Right kidney (tissue), 1 donor: ENCODE data around the gene GAK.

ENCODE experiments used
- DNase-seq: peaks from one replicate; pipeline ENCODE4 v3.0.0-alpha.2; 2016

GAK gene

DNA sequence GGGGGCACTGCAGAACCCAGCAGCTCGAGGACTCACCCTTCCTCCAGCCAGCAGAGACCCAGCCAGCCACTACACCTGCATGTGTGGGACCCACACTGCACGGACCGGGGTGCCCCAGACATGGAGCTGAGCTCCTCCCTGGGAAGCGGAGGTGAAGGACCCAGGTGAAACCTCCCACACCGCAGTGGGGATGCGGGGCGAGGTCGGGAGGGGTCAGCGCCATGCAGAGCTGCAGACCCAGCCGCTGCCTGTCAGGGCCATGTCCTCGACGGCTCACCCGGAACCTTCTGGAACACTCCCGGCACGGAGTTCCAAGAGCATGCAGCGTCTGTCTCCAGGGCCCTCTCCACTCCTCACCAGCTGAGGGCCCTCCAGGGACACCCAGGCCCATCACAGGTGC, 42.6 kb downstream of the GAK start:
- no peak for DNase-seq

DNA sequence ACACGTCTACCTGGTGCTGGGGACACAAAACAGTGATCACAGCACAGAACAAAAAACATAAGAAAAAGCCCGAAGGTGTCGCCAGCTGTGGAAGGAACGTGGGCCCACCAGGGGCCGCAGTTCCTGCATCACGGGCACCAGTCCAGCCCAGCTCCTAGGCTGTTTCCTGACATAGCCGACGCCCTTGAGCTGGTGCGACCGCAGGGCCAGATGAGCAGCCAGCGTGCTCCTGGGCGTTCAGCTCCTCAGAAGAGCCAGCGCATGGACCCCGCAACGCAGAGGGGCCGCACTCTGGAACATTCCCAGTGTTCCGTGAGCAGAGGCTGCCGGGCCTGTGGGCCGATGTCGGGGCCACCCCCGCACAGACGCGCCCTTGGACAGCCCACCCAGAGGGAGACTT, 44.1 kb downstream of the GAK start:
- DNase-seq, result no peak

DNA sequence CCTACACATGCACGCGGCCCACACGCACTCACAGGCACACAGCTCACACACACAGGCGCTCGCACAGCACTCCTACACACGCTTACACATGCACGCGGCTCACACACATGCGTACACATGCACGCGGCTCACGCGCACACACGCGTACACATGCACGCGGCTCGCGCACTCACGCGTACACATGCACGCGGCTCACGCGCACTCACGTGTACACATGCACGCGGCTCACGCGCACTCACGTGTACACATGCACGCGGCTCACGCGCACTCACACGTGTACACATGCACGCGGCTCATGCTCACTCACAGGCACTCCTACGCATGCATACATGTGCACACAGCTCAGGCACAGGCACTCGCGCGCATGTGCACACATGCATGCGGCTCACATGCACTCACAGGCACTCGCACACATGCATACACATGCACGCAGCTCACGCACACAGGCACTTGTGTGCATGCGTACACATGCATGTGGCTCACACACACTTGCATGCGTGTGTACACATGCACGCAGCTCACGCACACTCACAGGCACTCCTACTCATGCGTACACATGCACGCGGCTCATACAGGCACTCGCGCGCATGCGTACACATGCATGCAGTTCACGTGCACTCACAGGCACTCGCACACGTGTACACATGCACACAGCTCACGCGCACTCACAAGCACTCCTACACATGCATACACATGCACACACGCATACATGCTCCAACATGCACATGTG, 44.9 kb downstream of the GAK start:
- no peak for DNase-seq

DNA sequence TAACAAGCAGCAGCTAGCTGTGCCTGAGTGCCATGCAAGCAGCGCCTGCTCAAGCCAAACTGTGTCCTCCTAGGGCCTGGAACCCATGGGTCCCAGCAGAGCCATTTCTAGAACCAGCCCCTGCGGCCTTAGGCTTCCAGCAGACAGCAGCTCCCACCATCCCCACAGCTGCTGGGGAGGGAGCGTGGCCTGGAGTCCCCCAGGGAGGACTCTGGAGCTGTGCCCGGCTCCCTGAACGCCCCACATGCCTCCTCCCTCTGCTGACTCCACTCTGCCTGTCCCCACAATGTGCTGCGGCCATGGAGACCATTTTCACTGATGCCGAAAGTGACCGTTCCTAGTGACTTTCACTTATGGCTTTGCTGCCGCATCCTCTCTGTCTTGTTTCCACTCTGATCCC, 45.9 kb downstream of the GAK start:
- DNase-seq, result no peak

DNA sequence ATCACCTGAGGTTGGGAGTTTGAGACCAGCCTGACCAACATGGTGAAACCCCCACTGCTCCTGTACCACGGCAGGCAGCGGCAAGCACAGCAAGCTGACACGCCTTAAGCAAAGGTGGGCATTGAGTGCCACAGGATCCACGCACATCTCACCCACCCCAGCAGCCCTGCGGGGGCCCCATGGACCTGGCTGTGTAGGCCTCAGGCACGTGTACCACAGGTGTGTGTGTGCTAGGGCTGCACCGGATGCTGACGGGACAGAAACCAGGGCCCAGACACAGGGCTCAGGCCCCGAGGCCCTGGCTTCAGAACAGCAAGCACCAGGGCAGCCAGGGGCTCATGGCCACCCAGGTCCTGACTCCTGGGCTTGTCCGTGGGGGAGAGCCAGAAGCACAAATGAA, 46.8 kb downstream of the GAK start:
- no peak for DNase-seq

DNA sequence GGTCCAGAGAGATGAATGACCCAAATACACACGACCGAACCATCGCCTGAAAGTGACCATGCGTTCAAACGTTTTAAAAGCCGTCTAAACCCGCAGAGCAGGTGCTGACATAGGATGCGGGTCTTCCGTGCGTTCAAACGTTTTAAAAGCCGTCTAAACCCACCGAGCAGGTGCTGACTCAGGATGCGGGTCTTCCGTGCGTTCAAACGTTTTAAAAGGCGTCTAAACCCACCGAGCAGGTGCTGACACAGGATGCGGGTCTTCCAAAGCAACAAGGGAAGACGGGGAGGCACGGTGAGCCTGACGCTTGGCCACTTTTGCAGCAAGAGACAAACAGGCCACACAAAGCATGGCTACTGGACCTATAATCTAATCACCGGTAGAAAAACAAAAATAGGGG, 47.2 kb downstream of the GAK start:
- no peak for DNase-seq

DNA sequence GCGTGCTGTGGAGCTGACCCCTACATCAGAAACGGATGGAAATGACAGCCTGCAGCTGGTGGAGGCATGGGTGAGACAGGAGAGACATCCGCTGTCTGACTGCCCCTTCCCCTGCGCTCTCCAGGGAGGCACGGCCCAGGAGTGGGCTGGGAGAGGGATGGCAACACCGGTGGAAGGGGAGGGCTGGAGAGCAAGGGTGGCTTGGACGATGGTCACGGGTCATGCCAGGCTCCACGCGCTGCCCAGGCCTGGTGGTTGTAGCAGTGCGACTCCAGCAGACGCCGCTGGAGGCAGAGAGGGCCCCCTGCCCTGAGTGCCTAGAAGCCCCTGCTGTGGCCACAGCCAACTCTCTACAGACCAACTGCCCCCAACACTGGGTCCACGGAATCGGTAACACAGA, 47.9 kb downstream of the GAK start:
- no peak for DNase-seq

DNA sequence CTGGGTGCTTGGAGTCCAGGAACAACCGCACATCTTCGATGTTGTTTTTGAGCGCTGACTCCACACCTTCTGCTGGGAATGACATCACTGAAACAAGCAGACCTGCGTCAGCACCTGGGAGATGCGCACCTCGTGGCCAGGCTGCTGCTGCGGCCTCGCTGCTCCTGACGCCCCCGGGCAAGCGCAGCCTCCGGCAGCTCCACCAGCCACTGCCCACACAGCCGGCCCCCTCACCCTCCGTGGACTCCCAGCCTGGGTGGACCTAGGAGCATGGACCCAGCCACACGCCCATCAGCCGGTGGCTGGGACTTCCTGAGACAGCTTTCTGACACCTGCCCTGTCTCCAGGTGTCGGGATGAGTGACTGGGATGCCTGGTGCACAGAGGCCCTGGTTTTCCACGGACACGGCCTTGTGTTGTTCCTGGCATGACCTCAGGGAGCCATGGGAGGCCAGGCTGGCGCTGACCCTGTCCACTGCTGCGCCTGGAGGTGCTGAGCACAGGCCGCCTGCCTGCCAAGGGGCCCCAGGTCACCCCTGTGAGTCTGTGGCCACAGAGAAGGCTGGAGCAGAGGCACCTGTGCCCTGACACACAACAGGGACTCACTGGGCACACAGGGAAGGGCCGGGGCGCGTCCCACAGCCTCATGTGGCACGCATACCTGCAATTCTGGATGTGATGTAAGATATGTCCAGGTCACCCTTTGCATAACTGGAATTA, 48.6 kb downstream of the GAK start:
- DNase-seq, result no peak

DNA sequence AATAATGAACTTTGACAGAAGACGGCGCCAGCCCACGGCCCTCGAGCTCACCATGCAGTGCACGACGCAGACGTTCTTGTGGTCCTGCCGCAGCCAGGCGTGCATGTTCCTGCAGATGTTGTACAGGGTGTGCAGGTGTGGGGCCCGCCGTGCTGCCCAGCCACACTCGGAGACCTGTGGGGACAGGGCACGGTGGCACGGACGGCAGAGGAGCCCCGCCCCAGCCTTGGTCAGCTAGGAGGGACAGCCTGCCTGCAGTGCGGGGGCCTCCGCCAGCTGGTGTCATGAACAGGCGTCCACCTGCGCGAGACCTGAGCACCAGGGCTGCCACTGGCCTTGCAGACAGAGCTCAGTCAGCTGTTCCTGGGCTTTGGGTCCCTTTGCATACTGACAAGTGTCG, 49.5 kb downstream of the GAK start:
- DNase-seq, result no peak

DNA sequence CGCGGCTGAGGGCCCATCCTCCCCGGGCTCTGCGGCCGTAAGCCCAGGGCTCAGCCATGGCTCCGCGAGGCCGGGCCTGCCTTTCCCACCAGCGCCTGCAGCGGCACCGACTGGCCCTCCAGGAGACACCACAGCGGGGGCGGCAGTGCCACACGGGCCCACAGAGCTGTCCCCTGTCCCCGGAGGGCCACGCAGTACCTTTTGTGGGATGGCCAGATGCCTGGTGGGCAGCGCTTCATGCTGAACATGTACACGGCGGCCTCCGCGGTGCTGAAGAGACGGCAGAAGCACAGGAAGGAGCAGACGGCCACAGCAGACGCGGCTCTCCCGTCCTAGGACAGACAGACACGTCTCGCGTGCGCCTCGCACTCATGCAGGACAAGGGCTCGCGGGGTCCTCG, 50.4 kb downstream of the GAK start:
- DNase-seq, result no peak

DNA sequence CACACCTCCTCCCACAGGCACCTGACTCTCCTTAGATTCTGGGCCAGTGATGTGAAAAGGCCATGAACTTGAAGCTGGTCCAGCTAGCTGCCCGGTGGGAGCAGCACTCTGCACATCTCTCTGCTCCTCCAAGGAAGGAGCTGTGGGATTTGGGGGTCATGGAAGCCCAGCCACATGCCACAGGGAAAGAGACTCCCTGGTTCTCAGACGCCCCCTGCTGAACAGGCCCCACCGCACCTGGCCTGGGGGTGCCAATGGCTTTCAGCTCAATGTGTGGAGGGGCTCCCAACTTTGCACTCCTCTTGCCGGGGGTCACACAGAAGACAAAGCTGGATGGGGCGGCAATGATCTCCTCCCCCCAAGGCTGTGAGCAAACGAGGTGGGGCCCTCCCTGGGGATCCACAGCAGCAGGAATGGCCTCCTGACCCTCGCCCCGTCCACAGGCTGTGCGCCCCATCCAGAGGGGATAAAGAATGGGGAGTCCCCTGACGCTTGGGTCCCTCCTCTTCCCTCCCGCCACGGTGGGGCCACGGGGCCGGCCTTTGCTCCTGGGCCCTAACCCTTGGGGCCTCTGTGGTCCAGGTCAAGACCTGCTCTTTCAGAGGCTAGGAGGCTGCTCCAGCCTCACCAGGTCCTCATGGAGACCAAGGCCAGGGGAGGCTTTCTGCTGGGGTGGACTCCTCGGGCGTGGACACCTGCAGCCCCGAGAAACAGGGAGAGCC, 51.3 kb downstream of the GAK start:
- no peak for DNase-seq

DNA sequence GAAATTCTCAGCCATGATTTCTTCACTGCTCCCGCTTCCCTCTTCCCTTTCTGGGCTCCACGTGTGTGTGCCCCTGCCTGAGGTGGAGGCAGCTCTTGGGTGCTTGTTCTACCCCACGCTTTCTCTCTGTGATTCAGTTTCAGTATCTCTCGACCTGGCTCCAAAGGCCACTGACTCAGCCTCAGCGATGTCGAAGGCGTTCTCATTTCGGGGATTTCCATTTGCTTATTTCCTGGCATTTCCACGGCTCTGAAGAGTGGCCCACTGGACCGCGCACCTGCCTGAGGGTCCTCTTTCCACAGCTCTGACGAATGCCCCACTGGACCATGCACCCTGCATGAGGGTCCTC, 52.4 kb downstream of the GAK start:
- no peak for DNase-seq

DNA sequence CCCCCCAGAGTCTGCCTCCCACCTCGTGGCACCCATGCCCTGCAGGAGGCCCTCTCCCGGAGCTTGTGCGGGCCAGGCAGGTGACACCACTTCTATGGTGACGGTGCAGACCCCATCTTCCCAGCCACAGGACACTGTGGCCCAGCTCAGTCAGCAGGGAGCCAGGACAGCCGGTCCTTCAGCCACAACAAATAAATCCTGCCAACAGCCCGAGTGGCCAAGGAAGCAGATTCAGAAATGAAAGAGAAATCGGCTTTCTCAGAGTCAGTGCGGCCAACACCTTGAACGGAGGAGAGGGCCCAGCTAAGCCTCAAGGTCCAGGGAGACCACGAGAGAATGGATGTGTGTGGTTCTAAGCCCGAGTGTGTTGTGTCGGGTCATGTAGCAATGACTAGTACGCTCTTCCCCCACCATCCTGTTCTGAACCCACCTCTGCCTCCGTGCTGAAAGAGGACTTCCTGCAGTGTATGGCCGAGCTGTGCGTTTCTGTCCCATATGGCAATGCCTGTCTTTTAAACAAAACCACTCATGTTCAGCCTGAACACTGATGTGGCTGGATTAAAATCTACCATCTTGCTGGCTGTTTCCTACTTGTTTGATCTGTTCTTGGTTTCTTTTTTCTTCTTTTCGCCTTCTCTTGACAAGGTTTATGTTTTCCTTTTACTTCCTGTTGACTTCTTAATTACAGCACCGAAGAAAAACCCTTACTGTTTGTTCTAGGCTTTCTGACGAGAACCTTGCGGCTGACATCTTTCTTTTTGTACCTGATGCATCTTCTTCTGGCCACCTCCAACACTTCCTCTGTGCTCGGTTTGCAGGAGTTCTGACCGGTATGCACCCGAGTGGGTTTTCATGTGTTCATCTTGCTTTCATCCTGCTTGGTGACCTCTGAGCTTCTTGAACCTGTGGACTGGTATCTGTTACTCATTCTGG, 53.1 kb downstream of the GAK start:
- DNase-seq, result no peak

DNA sequence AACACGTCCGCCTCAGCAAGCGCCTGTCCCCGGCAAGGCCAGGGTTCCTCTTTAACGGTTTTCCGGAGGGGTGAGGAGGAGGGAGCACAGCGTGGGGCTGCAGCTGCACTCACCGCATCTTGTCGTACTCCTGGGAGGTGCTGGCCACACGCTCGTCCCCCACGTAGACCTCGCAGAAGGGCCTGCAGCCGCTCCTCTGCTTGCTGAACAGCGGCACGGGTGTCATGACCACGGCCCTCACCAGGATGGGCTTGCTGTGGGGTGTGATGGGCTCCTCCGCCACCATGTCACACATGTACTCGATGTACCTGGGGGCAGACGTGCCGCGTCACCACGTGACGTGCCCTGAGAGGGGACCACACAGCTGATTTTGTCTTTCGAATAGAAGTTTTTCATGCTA, 54.6 kb downstream of the GAK start:
- DNase-seq, result no peak

DNA sequence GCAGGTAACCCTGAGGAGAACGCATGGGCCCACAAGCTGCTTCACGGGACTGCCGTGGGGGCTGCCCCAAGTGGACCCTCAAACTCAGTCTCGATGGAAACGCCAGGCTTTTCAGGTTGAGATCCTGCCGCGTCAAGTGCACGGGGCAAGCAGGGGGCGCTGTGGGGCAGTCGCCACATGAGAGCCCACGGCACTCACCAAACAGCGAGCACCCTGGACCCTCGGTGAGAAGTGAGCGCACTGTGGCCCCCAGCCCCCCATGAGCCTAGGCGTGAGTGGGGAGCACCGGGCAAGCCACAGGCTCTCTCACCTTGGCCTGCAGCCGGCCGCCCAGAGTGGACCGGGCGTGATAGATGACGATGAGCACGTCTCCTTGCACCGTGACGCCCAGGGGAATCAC, 55.3 kb downstream of the GAK start:
- no peak for DNase-seq

DNA sequence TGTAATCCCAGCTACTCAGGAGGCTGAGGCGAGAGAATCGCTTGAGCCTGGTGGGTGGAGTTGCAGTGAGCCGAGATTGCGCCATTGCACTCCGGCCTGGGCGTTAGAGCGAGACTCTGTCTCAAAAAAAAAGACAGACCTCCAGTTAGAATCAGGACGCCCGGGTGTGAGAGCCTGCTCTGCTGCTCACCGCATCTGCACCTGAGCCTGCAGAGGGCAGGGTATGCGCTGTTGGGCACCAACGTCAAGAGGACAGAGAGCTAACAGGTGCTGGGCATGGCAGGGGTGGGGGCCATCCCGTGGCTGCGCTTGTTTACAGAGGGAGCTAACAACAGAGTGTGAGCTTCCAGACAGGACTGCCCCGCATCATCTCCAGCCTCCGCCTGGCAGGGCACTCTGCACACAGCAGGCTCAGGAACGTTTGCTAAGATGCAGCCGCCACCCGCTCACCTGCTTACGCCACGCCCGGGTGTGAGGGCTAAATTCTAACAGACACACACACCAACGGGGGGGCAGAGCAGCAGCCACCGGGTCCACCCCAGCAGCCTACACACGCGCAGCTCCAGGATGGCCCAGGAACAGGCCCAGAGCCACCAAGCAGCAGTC, 56.2 kb downstream of the GAK start:
- no peak for DNase-seq

DNA sequence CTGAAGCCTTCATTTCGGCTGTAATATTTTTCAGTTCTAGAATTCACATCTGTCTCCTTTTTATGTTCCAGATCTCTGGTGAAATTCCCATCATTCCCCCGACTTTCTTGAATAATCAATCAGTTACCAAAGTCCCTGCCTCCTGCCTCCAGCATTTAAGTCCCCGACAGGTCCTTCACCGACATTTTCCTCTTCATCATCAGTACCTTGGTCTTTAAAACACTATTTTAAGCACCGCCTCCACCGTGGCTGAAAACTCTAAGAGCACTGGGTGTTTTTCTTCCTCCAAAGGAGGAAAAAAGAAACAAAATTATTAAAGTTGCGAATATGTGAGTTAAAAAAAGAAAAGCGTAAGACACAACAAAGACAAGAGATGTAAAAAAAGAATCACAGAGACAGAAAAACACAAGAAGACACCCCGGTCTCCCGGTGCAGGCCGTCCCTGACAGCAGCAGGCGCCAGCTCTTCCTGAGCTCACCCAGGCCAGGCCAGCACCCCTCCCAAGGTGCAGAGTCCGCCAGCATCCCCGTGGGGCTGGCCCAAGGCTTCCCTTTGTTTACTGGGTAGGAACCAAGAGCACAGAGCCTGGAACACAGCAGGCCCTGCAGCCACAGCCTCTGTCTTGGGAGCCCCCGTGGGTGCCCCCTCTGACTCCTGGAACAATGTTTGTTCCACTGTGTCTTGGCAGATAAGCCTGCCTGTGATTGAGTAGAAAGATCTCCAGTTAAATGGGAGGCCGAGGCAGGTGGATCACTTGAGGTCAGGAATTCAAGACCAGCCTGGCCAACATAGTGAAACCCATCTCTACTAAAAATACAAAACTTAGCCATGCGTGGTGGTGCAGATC, 56.9 kb downstream of the GAK start:
- DNase-seq, result no peak

DNA sequence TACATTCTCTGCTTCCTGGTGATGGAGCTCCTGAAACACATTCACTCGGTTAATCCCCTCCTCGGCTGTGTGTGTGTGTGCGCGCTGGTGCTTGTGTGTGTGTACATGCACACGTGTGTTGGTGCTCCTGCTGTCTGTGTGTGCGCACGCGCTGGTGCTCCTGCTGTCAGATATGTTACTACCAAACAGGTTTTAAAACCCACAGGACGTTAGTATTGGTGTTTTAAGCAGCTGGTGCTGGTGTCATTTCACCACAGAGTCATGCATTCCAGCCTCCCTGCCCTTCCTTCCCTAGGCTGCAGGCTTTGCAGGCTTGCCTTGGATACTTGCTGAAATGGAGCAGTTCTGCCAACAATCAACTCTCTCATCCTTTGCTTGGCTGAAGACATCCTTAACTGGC, 58.1 kb downstream of the GAK start:
- DNase-seq, result no peak

DNA sequence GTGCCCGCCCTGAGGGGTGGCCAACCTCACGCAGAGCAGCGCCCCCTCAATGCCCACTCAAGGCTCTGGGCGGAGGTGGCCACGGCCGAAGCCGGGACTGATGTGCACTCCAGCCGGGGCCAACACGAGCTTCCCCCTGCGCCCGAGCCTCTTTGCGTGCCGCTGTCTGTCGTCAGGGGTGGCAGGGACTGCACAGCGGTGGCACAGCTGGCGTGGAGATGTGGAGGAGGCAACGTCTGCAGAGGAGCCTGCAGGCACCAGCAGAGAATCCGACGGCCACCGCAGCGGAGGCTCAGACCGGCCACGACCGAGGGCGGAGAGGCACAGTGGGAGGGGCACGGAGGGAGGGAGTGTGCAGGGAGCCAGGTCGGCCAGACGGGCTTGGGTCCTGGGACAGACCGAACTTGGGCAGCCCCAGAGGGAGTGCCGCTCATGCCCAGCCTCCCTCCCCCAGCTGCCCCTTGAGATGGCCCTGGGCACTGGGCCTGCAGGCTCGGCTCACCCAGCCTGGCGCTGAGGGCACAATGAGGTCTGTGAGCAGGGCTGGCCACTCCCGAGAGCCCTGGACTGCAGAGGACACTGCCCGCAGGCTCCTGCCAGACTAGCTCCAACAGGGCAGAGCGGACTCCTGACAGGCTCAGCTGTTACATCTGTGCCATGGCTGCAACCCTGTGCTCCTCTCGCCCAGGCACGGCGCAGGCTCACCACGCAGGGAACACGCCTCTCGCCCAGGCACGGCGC, 59.7 kb downstream of the GAK start:
- no peak for DNase-seq

DNA sequence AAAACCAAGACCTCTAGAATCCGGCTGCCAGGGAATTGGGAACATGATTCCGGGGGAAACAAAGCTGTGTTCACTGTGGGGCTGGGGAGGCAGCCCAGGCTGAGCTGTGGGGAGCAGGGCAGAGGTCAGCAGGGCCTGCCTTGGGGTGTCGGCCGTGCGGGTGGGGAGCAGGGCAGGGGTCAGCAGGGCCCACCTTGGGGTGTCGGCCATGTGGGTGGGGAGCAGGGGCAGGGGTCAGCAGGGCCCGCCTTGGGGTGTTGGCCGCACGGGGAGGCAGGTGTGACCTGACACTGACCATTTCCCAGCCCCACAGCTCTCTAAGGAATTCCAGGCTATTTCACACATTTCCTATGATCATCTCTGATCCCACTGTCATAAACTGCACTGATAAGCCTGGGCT, 60.6 kb downstream of the GAK start:
- DNase-seq, result no peak

DNA sequence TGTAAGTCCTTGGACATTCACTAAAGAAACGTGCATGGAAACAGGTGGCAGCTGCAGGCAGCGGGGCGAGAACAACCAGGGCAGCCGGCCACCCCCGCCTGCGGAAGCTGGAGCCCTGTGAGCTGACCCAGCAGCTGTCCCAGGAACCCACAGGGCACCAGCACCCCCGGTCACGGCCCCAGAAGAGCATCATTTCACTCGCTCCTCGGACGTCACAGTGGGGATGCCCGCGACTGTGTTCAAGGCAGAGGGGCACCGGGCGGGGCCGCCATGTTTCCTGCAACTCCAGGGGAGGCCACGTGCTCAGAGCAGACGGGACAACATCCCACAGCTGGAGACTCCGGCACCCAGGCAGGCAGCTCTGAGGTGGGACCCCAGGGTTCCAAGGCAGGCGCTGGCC, 61.2 kb downstream of the GAK start:
- no peak for DNase-seq
